Neuronal stem cell (in vitro differentiated cells): ENCODE results near the gene GRIP1.

ENCODE experiments used
- DNase-seq: peaks from one replicate; pipeline ENCODE4 v3.0.0-alpha.2; 2013; ENCODE audit warnings: low spot score
- H2AFZ ChIP-seq: one replicate; pipeline ENCODE4 v1.6.1; 2013; ENCODE audit warnings: mild to moderate bottlenecking, low read length, inconsistent platforms
- H2AK5ac ChIP-seq: 2 replicates; pipeline ENCODE4 v1.6.1; 2013; ENCODE audit warnings: low read depth, mild to moderate bottlenecking, inconsistent platforms, low read length, moderate library complexity, mixed read lengths
- H2BK120ac ChIP-seq: 2 replicates; pipeline ENCODE4 v1.6.1; 2013; ENCODE audit warnings: low read depth, mild to moderate bottlenecking, inconsistent platforms, low read length, moderate library complexity, mixed read lengths
- H2BK12ac ChIP-seq: one replicate; pipeline ENCODE4 v1.6.1; 2013; ENCODE audit warnings: low read length, inconsistent platforms
- H2BK15ac ChIP-seq: 2 replicates; pipeline ENCODE4 v1.6.1; 2013; ENCODE audit warnings: mild to moderate bottlenecking, low read length, inconsistent platforms, mixed read lengths
- H2BK5ac ChIP-seq: one replicate; pipeline ENCODE4 v1.6.1; 2013; ENCODE audit warnings: inconsistent platforms, mild to moderate bottlenecking, low read length, moderate library complexity
- H3K14ac ChIP-seq: one replicate; pipeline ENCODE4 v1.6.1; 2013; ENCODE audit warnings: low read length, inconsistent platforms
- H3K18ac ChIP-seq: 2 replicates; pipeline ENCODE4 v1.6.1; 2013; ENCODE audit warnings: low read length, inconsistent platforms
- H3K23ac ChIP-seq: 2 replicates; pipeline ENCODE4 v1.6.1; 2013; ENCODE audit warnings: low read depth, mild to moderate bottlenecking, mixed read lengths, low read length, inconsistent platforms; ENCODE audit not compliant: poor library complexity
- H3K27ac ChIP-seq: replicated peaks from 3 replicates; pipeline ENCODE4 v1.5.1; 2013; ENCODE audit warnings: low read length, inconsistent platforms
- H3K27me3 ChIP-seq, 3 experiments: 2 replicates each; pipeline ENCODE4 v1.6.1; 2013; ENCODE audit warnings: low read length in 3 of 3, mild to moderate bottlenecking in 2 of 3, inconsistent platforms in 1 of 3, low read depth in 1 of 3, mixed read lengths in 1 of 3, moderate library complexity in 1 of 3; ENCODE audit not compliant: control insufficient read depth in 3 of 3, insufficient read depth in 3 of 3
- H3K36me3 ChIP-seq, 2 donors: replicated peaks in 1 of 2; 2 replicates each; pipeline ENCODE4 v1.6.1; 2013; ENCODE audit warnings: low read length in 2 of 2; ENCODE audit not compliant: control insufficient read depth in 2 of 2, insufficient read depth in 2 of 2
- H3K4ac ChIP-seq: 2 replicates; pipeline ENCODE4 v1.6.1; 2013; ENCODE audit warnings: inconsistent platforms, mild to moderate bottlenecking, low read length, moderate library complexity
- H3K4me1 ChIP-seq, 2 donors: 1 replicate in 1 of 2; 2 replicates in 1 of 2; pipeline ENCODE4 v1.6.1; 2013; ENCODE audit warnings: low read length in 2 of 2, low read depth in 1 of 2; ENCODE audit not compliant: control insufficient read depth in 2 of 2, insufficient read depth in 1 of 2
- H3K4me2 ChIP-seq: one replicate; pipeline ENCODE4 v1.6.1; 2013; ENCODE audit warnings: mild to moderate bottlenecking, low read length, inconsistent platforms; ENCODE audit not compliant: insufficient read depth, poor library complexity, severe bottlenecking
- H3K4me3 ChIP-seq, 2 donors: 2 replicates each; pipeline ENCODE4 v1.5.1; 2013; ENCODE audit warnings: low read length in 2 of 2, mild to moderate bottlenecking in 2 of 2, inconsistent platforms in 1 of 2, moderate library complexity in 1 of 2
- H3K79me1 ChIP-seq: one replicate; pipeline ENCODE4 v1.6.1; 2013; ENCODE audit warnings: low read depth, mild to moderate bottlenecking, inconsistent platforms, low read length, moderate library complexity
- H3K9ac ChIP-seq: one replicate; pipeline ENCODE4 v1.6.1; 2013; ENCODE audit warnings: mild to moderate bottlenecking, low read depth, low read length, inconsistent platforms; ENCODE audit not compliant: poor library complexity
- H3K9me3 ChIP-seq, 2 donors: replicated peaks in 1 of 2; 2 replicates each; pipeline versions ENCODE3 to v1.6.1; 2013; ENCODE audit warnings: low read length in 2 of 2, mild to moderate bottlenecking in 2 of 2, inconsistent platforms in 1 of 2, low read depth in 1 of 2, mixed read lengths in 1 of 2, moderate library complexity in 1 of 2; ENCODE audit not compliant: control insufficient read depth in 2 of 2, insufficient read depth in 1 of 2
- H4K8ac ChIP-seq: one replicate; pipeline ENCODE4 v1.6.1; 2013; ENCODE audit warnings: low read depth, mild to moderate bottlenecking, inconsistent platforms, low read length, moderate library complexity
- H4K91ac ChIP-seq: one replicate; pipeline ENCODE4 v1.6.1; 2013; ENCODE audit warnings: low read length, low read depth, mild to moderate bottlenecking, inconsistent platforms; ENCODE audit not compliant: poor library complexity
- WGBS, 2 donors: extraction: QIAGEN DNeasy Blood & Tissue Kit; methylation state at CpG; one replicate each; pipeline ENCODE4 v1.1.7; 2013; ENCODE audit warnings: missing lambda C conversion rate in 2 of 2, mixed read lengths in 1 of 2; ENCODE audit not compliant: insufficient read length in 2 of 2, insufficient replicate concordance in 1 of 2; ENCODE audit errors: extremely low coverage in 2 of 2; 5-methylcytosine and 5-hydroxymethylcytosine counted together

GRIP1 gene

DNA sequence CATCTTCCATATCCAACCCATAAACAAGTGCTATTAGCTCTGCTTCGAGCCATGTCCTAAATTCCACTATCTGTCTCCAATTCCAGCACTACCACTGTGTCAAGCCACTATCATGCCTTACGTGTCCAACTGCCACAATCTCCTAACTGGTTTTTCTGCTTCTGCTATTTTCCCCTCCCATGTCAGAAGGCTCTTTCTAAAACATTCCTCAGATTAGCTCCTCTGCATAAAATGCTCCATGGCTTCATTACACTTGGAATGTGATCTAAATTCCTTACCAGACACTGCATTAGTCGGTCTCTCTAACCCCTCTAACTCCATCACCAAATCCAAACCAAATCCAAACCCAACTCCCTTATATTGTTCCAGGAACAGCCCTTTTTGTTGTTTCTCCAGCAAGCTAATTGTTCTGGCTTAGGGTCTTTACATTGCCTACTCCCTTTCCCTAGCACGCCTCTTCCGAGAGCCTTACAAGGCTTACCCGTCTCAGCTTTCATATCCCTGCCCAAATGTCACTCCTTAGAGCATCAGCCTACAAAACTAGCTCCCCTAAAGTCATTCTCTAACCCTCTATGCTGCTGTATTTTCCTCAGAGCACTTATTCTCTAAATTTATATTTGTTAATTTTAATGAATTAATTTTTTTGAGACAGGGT, 236.8 kb downstream of the GRIP1 start:
- no peaks in the 10 kb centered on the region for H3K79me1 ChIP-seq
- no peak for DNase-seq

DNA sequence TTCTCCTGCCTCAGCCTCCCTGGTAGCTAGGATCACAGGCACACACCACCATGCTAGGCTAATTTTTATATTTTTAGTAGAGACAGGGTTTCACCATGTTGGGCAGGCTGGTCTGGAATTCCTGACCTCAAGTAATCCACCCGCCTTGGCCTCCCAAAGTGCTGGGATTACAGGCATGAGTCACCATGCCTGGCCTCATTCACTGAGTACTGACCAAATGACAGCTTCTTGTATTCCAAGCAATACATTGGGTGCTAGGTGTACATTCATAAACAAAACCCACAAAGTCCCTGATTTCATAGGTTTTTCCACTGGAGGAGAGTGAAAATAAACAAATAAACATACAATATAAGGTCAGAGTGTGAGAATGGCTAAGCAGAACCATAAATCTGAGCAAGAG, 240.3 kb downstream of the GRIP1 start:
- no peaks in the 10 kb centered on the region for H3K79me1 ChIP-seq
- H2AK5ac ChIP-seq: no peak overlapping the region
- H4K8ac ChIP-seq: no peak overlapping the region
- no peak overlapping the region for H3K18ac ChIP-seq
- H2BK12ac ChIP-seq: no peak overlapping the region
- H3K4ac ChIP-seq: no peak overlapping the region
- H2AFZ ChIP-seq: no peak overlapping the region
- H4K91ac ChIP-seq: no peak overlapping the region
- no peaks in the 10 kb centered on the region for H3K27me3 ChIP-seq
- no peak overlapping the region for H3K9ac ChIP-seq
- no peaks in the 10 kb centered on the region for H3K4me1 ChIP-seq
- H3K36me3 ChIP-seq: no peaks in the 10 kb centered on the region
- no peak overlapping the region for H3K14ac ChIP-seq
- H3K4me2 ChIP-seq: no peak overlapping the region
- H2BK15ac ChIP-seq: no peak overlapping the region
- no peak overlapping the region for H2BK5ac ChIP-seq
- H3K23ac ChIP-seq: no peak overlapping the region
- no peak overlapping the region for H2BK120ac ChIP-seq
- no peaks in the 10 kb centered on the region for H3K9me3 ChIP-seq
- DNase-seq: no peak
- H3K27ac ChIP-seq: no peak overlapping the region
- no peak overlapping the region for H3K4me3 ChIP-seq
- no CpG with 5 or more reads among the region's 1 CpG for whole genome bisulfite sequencing, 2 donors

More for the DNA sequence above, 236.8 kb downstream of the GRIP1 start:
- Histone ChIP-seq H3K9ac (no peak overlapping the region), H3K4me3 (no peak overlapping the region), H3K9me3 (no peaks in the 10 kb centered on the region), H3K36me3 (peaks cover 0 to 2% of the 10 kb centered on the region in 2 donors), H4K91ac (no peak overlapping the region), H3K27me3 (no peaks in the 10 kb centered on the region), H3K23ac (no peak overlapping the region), H3K18ac (no peak overlapping the region), H3K4ac (no peak overlapping the region), H4K8ac (no peak overlapping the region), H3K4me1 (peaks cover 0 to 1% of the 10 kb centered on the region in 2 donors), H2BK12ac (no peak overlapping the region), H3K27ac (no peak overlapping the region), H2AFZ (no peak overlapping the region), H3K14ac (no peak overlapping the region), H2AK5ac (no peak overlapping the region), H2BK5ac (no peak overlapping the region), H2BK120ac (no peak overlapping the region), H2BK15ac (no peak overlapping the region), H3K4me2 (no peak overlapping the region)
- WGBS, 2 donors: 100% methylated on average over 1 of the region's 6 CpGs; no CpG with 5 or more reads in 1 of the 2 donors

DNA sequence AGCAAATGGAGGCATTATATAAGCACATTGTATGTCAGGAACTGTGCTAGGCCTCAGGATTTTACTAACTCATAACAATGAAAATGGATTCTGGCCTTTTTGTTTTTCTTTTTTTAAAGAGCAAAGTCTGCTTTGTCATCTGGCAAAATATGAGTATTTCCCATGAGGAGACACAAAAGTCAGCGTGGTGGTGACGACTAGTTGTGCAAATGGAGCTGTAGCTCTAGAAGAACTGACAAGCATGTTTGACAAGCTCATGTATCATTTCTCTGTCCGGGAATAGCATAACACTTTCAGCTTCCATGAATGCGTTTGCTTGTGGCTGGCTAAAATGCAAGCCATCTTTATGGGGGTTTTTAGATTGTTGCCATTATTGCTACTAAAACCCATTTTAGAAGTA, 248.8 kb downstream of the GRIP1 start:
- no CpG with 5 or more reads among the region's 4 CpGs for WGBS, 2 donors
- DNase-seq: no peak
- H3K4me2 ChIP-seq: no peak overlapping the region

DNA sequence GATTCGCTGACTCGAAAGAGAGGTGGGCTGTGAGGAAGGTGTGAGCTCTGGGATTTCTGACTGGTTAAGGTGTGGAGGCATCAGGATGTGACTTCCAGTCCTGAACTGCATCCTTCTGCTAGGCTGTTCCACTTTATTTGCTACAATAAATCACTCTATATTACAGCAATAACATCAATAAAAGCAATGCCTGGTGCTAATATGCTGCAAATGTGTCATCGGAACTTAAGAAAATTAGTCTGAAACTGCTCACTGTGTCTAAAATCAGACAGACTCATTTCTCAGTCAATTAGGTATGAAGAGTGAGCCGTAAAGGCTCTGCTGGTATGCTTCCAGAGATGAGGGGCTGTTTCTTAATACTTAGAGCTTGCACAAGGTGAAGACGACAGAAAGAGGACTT, 250.0 kb downstream of the GRIP1 start:
- H3K79me1 ChIP-seq: no peaks in the 10 kb centered on the region
- no peak overlapping the region for H2AK5ac ChIP-seq
- H3K36me3 ChIP-seq: no peaks in the 10 kb centered on the region
- no peak overlapping the region for H3K14ac ChIP-seq
- WGBS, 2 donors: no CpG with 5 or more reads among the region's 5 CpGs
- no peak overlapping the region for H4K91ac ChIP-seq
- peaks cover 0 to 5% of the 10 kb centered on the region in 2 donors for H3K4me1 ChIP-seq
- H3K27ac ChIP-seq: no peak overlapping the region
- no peak overlapping the region for H3K23ac ChIP-seq
- no peak overlapping the region for H3K4ac ChIP-seq
- peaks cover 0 to 6% of the 10 kb centered on the region in 2 donors for H3K9me3 ChIP-seq
- H2BK15ac ChIP-seq: no peak overlapping the region
- no peaks in the 10 kb centered on the region for H3K27me3 ChIP-seq
- no peak overlapping the region for H4K8ac ChIP-seq
- DNase-seq: no peak
- H2BK12ac ChIP-seq: no peak overlapping the region
- H2BK5ac ChIP-seq: no peak overlapping the region
- H3K18ac ChIP-seq: no peak overlapping the region
- H3K4me3 ChIP-seq: no peak overlapping the region
- H3K4me2 ChIP-seq: no peak overlapping the region
- no peak overlapping the region for H2AFZ ChIP-seq
- no peak overlapping the region for H2BK120ac ChIP-seq
- H3K9ac ChIP-seq: no peak overlapping the region

More for the DNA sequence above, 248.8 kb downstream of the GRIP1 start:
- Histone ChIP-seq H3K23ac (no peak overlapping the region), H3K9ac (no peak overlapping the region), H3K36me3 (no peaks in the 10 kb centered on the region), H3K27me3 (no peaks in the 10 kb centered on the region), H3K27ac (no peak overlapping the region), H3K4me3 (no peak overlapping the region), H3K4ac (no peak overlapping the region), H2AFZ (no peak overlapping the region), H3K79me1 (no peaks in the 10 kb centered on the region), H2BK5ac (no peak overlapping the region), H2BK120ac (no peak overlapping the region), H3K18ac (no peak overlapping the region), H4K91ac (no peak overlapping the region), H3K14ac (no peak overlapping the region), H2BK12ac (no peak overlapping the region), H3K9me3 (peaks cover 0 to under 1% of the 10 kb centered on the region in 2 donors), H3K4me1 (peaks cover 0 to 5% of the 10 kb centered on the region in 2 donors), H2AK5ac (no peak overlapping the region), H2BK15ac (no peak overlapping the region), H4K8ac (no peak overlapping the region)
